Retinal pigment epithelial cell (primary cell): ENCODE results near the gene ZNF581.

Experiments used
- DNase-seq: peaks from one replicate; pipeline ENCODE4 v3.0.0-alpha.2; 2010; ENCODE audit warnings: low read depth
- H3K4me3 ChIP-seq: 2 replicates; pipeline ENCODE4 v1.5.1; 2011; ENCODE audit warnings: mild to moderate bottlenecking, low read length, control low read depth, moderate library complexity
- TF ChIP-seq, protein P1 (sequence below): conservative IDR thresholded peaks from 2 replicates; pipeline ENCODE4 v1.5.1; 2011; ENCODE audit warnings: low read depth, low read length, control low read depth, inconsistent platforms

ZNF581 gene

DNA sequence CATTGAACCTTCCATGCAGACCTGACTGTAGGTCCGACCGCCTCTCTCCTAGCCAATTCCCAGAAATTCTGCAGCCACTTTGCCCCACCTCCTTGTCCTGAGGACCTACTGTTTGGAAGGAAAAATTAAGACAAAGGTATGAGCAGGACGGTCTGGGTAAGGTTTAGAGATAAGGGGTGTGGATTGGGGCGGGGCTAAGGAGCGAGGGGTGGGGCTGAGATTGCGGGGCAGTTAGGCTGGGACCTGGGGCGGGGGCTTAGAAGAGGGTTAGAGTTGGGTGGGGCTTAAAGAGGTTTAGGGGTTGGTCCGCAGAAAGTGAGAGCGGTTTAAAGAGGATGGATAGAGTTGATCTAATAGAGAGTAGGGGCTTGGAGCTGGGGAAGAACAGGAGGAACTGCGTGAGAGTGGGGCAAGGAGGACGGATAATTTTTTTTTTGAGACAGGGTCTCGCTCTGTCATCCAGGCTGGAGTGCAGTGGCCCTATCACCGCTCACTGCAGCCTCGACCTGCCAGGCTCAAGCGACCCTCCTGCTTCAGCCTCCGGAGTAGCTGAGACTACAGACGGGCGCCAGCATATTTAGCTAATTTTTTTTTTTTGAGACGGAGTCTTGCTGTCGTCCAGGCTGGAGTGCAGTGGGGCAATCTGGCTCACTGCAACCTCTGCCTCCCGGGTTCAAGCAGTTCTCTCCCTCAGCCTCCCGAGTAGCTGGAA is 39.7 kb upstream of the ZNF581 start:
- TF ChIP-seq, protein P1, sequence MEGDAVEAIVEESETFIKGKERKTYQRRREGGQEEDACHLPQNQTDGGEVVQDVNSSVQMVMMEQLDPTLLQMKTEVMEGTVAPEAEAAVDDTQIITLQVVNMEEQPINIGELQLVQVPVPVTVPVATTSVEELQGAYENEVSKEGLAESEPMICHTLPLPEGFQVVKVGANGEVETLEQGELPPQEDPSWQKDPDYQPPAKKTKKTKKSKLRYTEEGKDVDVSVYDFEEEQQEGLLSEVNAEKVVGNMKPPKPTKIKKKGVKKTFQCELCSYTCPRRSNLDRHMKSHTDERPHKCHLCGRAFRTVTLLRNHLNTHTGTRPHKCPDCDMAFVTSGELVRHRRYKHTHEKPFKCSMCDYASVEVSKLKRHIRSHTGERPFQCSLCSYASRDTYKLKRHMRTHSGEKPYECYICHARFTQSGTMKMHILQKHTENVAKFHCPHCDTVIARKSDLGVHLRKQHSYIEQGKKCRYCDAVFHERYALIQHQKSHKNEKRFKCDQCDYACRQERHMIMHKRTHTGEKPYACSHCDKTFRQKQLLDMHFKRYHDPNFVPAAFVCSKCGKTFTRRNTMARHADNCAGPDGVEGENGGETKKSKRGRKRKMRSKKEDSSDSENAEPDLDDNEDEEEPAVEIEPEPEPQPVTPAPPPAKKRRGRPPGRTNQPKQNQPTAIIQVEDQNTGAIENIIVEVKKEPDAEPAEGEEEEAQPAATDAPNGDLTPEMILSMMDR, result no peak
- no peak overlapping the region for H3K4me3 ChIP-seq
- DNase-seq, result no peak

GRCh38 chr19:55605207-55605636 is 38.2 kb upstream of the ZNF581 start:
- DNase-seq, result no peak
- TF ChIP-seq, protein P1, result no peak
- peak overlapping the region; percentile 92 for H3K4me3 ChIP-seq

DNA sequence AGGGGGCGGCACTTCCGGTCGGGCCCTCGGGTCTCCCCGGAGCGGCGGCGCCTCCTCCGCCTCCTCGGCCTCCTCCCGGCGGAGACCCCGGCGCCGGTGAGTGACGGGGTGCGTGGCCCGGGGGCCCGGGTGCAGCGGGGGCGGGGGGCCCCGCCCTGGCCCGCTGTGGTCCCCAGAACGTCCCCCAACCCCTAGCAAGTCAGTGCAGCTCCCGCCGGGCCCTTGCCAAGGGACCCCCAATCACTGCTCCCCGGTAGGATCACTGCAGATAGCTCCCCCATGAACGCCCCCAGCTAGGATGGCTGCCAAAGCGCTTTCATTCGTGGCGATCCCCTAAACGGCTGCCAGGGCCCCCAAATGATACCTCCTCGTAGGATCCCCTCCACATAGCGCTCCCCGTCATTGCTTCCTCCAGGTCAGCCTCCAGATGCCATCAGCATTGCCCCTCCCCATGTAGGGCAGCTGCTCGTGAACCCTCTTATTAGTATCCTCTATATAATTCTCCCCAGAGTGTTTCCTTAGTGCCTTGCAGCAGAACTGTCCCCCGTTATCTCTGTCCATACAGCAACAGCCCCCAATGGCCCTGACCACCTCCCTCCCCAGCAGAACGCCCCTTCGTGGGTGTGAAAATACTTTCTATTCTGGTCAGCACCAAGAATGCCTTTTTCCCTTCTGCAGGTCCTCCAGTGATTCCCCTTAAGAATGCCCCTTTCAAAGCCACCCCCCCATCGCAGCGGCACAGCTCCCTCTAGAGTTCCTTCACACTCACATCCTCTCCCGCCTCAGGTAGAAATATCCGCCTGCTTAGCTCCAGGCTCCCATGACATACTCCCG is 37.6 kb upstream of the ZNF581 start, which contains the start of gene ZNF865:
Gene ZNF865, plus strand, starts transcription at position 11 of the 834 bp plus-strand sequence. CDS start 7,972 bp downstream, outside the sequence.
- H3K4me3 ChIP-seq, result peak within 1 kb of the TSS; percentile 92
- TF ChIP-seq, protein P1, result peak; percentile 87
- peak; percentile 69 for DNase-seq

- TF ChIP-seq, protein P1, result no peak
- H3K4me3 ChIP-seq, result peak overlapping the region; percentile 92
- no peak for DNase-seq
These were observed 37.0 kb upstream of the ZNF581 start for GRCh38 chr19:55606471-55606787.

- TF ChIP-seq, protein P1, result no peak
- no peak for DNase-seq
- peak overlapping the region; percentile 92 for H3K4me3 ChIP-seq
These were observed 36.6 kb upstream of the ZNF581 start for GRCh38 chr19:55606817-55607216.

- no peak overlapping the region for H3K4me3 ChIP-seq
- DNase-seq, result no peak
- TF ChIP-seq, protein P1, result no peak
These were observed 34.1 kb upstream of the ZNF581 start for GRCh38 chr19:55609326-55609725.
